ENCODE results near the gene PAX7.

Gene PAX7

DNA sequence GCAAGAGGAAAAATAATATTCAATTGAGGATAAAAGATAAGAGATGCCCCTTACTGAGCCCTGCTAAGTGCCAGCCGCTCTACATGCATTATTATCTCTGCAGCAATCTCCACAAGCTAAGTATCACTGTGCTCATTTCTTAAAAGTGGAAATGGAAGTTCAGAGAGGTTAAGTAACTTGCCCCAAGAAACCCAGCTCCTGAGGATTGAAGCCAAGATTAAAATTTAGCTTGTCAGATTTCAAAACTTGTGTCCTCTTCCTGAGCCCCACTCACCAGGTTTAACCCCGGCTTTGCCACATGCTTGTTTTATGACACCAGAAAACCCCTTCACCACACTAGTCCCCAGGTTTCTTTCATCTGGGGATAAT is 11.2 kb upstream of the PAX7 start:
- no peak for DNase-seq

- no peak for DNase-seq
These were observed 2.1 kb upstream of the PAX7 start for GRCh38 chr1:18628511-18628910.

GRCh38 chr1:18629659-18630510 is 761 bp upstream of the PAX7 start:
- DNase-seq: no peak

- no peak for DNase-seq
These were observed 1.0 kb downstream of the PAX7 start for GRCh38 chr1:18631496-18632217.

- DNase-seq: no peak
These were observed 1.6 kb downstream of the PAX7 start for GRCh38 chr1:18632218-18632588.

DNA sequence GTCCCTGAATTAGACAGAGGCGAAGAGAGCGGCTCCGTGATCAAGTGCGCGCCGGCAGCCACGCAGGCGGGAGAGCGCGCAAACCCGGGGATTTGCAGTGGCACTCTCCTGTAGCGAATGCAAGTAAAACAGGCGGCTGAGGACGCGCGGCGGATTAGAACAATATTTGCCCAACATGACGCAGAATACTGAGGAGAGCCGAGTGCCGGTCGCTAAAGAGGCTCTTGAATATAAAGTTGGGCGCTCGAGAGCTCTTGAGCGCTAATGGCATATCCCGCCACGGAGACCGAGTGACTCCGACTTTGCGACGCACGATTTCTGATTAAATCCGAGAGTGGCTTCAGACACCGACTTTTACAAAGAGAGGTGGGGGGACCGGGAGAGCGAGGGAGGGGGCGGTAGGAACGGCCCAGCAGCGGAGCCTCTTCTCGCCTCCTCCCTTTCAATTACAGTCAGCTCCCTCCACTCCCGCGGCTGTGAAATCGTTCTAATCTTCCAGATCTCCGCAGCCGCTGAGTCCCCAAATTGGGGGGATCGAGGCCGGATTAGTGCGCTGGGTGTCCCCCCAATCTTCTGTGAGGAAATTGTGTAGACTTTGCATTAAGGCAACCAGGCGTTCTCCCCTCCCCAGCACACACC is 2.3 kb downstream of the PAX7 start:
- DNase-seq: no peak

DNA sequence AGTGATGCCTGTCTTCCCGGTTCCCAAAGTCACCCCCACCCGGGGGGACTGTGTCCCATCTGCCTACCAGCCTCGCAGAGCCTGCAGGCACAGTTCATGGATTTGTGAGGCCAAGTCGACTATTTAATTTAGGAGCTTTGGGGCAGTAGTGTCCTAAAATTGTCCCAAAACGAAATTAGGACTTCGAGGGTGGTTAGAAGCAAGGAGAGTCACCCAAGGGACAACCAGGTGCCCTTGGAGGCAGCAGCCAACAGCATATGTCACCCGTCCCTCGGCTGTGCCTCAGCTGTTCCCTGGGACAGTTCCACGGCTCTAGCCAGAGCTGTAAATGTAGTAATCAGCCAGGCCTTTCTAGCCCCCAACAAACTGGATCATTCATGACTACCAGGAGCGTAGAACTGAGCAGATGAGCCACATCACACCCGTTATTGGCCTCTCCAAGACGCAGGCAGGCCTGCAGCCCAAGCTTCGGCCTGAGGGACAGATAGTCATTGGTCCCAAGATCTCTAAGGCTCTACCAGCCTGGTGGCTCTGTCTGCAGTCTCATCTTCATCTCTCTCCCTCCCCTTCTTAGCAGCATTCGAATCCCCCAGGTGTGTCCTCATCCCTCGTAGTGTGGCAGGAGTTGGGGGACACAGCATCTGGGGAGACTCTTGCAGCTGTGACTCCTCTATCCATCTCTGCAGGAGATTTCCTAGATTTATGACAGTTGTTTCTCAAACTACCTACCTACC is 2.9 kb downstream of the PAX7 start:
- DNase-seq: no peak

DNA sequence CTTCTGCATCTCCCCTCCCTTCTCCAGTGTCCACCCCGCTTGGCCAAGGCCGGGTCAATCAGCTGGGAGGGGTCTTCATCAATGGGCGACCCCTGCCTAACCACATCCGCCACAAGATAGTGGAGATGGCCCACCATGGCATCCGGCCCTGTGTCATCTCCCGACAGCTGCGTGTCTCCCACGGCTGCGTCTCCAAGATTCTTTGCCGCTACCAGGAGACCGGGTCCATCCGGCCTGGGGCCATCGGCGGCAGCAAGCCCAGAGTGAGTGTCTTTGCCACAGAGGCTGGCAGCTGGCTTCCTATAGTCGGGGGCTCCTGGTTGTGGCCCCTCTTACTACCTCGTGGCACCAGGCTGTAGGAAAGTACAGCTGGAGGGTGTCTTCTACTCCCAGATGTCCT is 3.6 kb downstream of the PAX7 start:
- no peak for DNase-seq

- DNase-seq: no peak
These were observed 4.5 kb downstream of the PAX7 start for GRCh38 chr1:18635070-18635577.

- no peak for DNase-seq
These were observed 5.4 kb downstream of the PAX7 start for GRCh38 chr1:18635891-18636595.

- no peak for DNase-seq
These were observed 6.2 kb downstream of the PAX7 start for GRCh38 chr1:18636596-18637508.

DNA sequence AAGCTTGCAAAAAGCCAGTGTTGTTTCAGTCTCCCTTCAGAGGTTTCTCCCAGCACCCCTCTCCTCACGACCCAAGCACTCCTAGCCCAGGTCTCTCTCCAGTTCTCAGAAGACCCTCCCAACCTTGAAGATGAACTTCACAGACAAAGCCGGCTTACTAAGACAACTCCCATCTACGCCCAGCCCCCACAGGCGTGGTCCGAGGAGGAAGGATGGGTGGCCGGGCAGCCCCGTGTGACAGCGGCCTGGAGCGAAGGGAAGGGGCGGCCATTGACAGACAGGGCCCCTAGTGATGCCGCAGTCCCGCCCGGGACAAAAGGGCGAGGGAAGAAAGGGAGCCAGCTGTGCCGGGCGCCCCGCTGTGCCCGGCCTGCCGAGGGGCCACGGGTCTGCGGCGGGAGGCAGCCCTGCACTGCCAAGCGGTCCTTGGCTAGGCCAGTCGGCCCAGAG is 6.9 kb downstream of the PAX7 start:
- DNase-seq: no peak

DNA sequence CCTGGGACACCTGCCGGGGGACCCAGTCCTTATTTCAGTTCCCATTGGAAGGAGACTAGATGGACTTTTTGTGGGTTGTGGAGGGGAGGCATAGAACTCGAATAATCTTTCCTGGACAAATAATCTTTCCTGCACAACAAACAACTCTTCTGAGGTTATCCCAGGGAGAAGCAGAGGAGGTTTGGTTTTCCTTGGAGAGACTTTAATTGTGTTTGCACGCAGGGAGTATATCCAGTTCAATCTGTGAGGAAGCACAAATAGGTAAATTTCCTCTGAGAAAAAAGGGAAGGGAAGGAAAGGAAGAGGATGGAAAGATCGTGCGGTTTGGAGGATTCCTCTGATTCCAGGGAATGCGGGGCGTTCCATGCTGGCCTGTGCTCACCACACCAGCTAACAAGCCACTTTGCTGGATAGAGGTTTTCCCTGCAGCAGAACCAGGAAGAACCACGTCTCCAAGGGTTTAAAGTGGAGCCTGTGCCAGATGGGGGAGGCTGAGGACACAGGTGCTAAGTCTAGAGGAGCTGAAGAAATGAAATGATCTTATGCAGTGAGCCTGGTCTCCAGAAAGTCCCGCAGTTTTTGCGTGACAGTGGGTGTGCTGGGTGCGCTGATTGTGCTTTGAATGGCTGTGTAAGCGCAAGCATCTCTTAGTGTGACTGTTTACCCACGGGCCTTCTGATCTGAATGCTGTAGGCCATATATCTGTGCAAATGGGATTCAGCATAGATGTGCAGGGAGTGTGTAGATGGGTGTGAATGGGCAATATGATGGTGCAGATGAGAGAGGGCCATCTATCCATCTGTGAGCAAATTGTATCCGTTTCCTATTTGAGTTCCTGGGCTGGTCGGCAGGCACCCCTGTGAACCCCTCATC is 7.6 kb downstream of the PAX7 start:
- no peak for DNase-seq

- no peak for DNase-seq
These were observed 8.3 kb downstream of the PAX7 start for GRCh38 chr1:18638835-18639364.

GRCh38 chr1:18639368-18640055 is 8.9 kb downstream of the PAX7 start:
- no peak for DNase-seq

DNA sequence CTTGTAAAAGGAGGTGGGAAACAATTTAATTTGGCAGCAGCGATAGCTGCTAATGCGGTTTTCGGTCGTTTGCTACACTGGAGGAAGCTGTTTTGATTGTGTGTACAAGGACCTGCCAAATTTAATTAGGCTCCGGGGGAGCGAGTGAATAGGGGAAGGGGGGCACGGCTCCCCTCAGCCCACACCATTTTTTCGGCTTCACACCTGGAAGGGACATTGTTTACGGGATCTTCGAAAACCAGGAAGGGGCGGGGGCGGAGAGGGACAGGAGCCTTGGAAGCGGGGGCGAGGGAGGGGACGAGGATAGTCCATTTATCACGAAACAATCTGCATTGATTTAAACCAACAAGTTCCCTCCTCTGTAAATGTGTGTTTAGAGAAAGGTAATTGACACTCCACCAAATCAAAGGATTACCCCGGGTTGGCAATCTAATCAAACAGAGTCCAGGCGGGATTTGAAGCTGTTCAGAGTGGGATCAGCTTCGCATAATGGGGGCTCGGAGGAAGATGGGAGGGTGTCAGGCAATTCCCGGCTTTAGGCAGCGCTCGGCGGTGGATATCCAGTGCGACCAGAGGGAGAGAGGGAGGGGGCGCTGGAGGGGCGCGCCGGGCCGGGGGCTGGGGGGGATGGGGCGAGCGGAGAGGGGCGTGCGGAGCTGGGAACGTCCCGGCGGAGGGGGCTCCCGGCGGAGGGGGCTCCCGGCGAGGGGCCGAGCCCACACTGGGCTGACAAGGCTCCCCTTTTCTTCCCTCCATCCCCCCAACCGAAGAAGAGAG is 9.8 kb downstream of the PAX7 start:
- no peak for DNase-seq

DNA sequence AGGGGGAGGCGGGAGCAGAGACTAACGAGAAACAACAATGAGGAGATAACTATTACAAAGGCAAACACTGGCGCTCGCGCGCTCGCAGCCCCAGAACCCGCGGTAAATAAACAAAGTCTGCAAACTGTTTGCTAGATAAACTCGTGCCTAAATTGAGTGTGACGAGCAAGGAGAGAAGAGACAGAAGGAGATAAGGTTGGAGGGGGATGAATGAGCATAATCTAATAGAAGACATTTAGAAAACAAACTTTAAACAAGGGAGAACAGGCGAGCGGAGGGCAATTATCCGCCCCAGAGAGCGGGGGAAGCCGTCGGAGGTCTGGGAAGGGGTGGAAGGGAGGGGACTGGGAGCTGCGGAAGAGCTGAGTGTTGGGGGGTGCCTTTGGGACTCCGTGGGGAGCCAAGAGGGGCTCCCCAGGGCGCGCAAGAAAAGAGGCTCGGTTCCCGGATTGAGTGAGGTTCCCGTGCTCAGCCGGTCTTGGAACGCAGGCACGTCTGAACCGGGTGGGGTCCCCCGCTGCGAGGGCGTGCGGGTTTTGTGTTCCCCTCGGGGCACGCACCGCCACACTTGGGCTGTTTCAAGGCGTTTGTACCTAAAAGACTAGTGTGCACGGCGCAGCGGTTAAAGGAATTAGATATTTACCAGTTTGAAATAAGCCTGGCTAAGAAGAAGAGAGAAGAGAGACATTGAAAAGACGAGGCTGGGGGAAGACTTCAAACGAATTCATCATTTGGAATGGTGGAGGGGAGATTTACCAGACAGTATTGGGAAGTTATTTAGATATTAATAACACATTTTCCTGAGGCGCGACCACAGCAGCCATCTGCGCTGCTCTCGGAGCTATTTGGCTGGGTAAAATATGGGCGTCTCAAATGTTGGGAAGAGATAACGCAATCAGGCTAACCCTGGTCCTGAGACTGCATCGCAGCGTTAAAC is 10.6 kb downstream of the PAX7 start:
- DNase-seq: no peak

Data from NCI-H446 treated with DMSO at 0.1 percent for 48 hours (cell line).